CD4-positive, alpha-beta T cell treated with Interleukin-17A for 1 hour (primary cell): Measurements from ENCODE around the gene WDFY3.
"Not testable (repeated sequence)": the region's sequence is repeated elsewhere in the genome, so short reads cannot be mapped to it uniquely, and the experiment has no call there.

Experiments used
- DNase-seq: peaks from one replicate; pipeline ENCODE4 v3.0.0-alpha.2; 2020

Gene WDFY3

GRCh38 chr4:84699001-84699671 lies 267.4 kb downstream of the WDFY3 start:
- DNase-seq: no peak

GRCh38 chr4:84697615-84698201 lies 268.8 kb downstream of the WDFY3 start:
- DNase-seq: no peak

GRCh38 chr4:84697159-84697558 lies 269.3 kb downstream of the WDFY3 start:
- no peak for DNase-seq

GRCh38 chr4:84691800-84692199 lies 274.7 kb downstream of the WDFY3 start:
- DNase-seq: no peak

- DNase-seq: no peak
Observed at GRCh38 chr4:84691170-84691691, 275.3 kb downstream of the WDFY3 start.

GRCh38 chr4:84690481-84690880 lies 276.0 kb downstream of the WDFY3 start:
- no peak for DNase-seq

GRCh38 chr4:84689197-84689596 lies 277.3 kb downstream of the WDFY3 start:
- no peak for DNase-seq

GRCh38 chr4:84688605-84689004 lies 277.9 kb downstream of the WDFY3 start:
- no peak for DNase-seq

- no peak for DNase-seq
Observed at GRCh38 chr4:84685105-84685504, 281.4 kb downstream of the WDFY3 start.

- no peak for DNase-seq
Observed at GRCh38 chr4:84684361-84684760, 282.1 kb downstream of the WDFY3 start.

GRCh38 chr4:84683064-84683850 lies 283.2 kb downstream of the WDFY3 start:
- no peak for DNase-seq

GRCh38 chr4:84682661-84683060 lies 283.8 kb downstream of the WDFY3 start:
- not testable (repeated sequence) for DNase-seq

GRCh38 chr4:84681486-84682274 lies 284.8 kb downstream of the WDFY3 start:
- DNase-seq: no peak

- DNase-seq: no peak
Observed at GRCh38 chr4:84680956-84681355, 285.5 kb downstream of the WDFY3 start.

GRCh38 chr4:84678976-84679744 lies 287.3 kb downstream of the WDFY3 start:
- no peak for DNase-seq

- DNase-seq: no peak
Observed at GRCh38 chr4:84677995-84678394, 288.5 kb downstream of the WDFY3 start.

GRCh38 chr4:84677093-84677492 lies 289.4 kb downstream of the WDFY3 start:
- no peak for DNase-seq

GRCh38 chr4:84673475-84674240 lies 292.8 kb downstream of the WDFY3 start:
- DNase-seq: no peak

- no peak for DNase-seq
Observed at GRCh38 chr4:84672177-84672576, 294.3 kb downstream of the WDFY3 start.

GRCh38 chr4:84669201-84669600 lies 297.3 kb downstream of the WDFY3 start:
- DNase-seq: no peak

- no peak for DNase-seq
Observed at GRCh38 chr4:84666439-84666838, 300.1 kb downstream of the WDFY3 start.
